HCT116 (cell line): ENCODE measurements around the gene NAB2. TPM values are rescaled to one million over a fixed set of nuclear protein-coding genes. Genes with fewer than 3 reads are reported as not detected.

ENCODE experiments used
- ATAC-seq: fragments of 200-7000 bp; cut with Tn5 transposase; 2 replicates; pipeline ENCODE4 v1.9.1; 2020; ENCODE audit warnings: mild to moderate bottlenecking, moderate library complexity
- BruUV-seq: library from RNA; stranded (reverse); fragments of 400-500 nt; replicated peaks from 2 replicates; lab custom pipeline; 2021; lab: Mats Ljungman, UMichigan
- CTCF ChIA-PET: fragments of 300-600 bp; sonication (Branson Sonifier 250); formaldehyde crosslinking; loops from one replicate; lab custom pipeline; 2021; ENCODE audit warnings: antibody characterized with exemption; lab: Charles Lee
- POLR2A ChIA-PET: fragments of 300-600, 350-600 bp; sonication (Branson Sonifier 250); formaldehyde crosslinking; loops from one replicate; lab custom pipeline; 2021; ENCODE audit warnings: antibody characterized with exemption; lab: Charles Lee
- RAD21 ChIA-PET, 2 experiments: fragments of 300-600 bp; sonication (Branson Sonifier 250); formaldehyde crosslinking; loops; one replicate each; lab custom pipeline; 2023; ENCODE audit warnings: low total read pairs in 2 of 2; ENCODE audit not compliant: uncharacterized antibody in 2 of 2, unreplicated experiment in 2 of 2, low non-redundant PET in 1 of 2; lab: Charles Lee
- DNase-seq: peaks from one replicate; pipeline ENCODE4 v3.0.0-alpha.2; 2010; ENCODE audit warnings: low read depth, low spot score
- H2AFZ ChIP-seq: fragments of 200-600 bp; shearing (Covaris generic), sonication (generic); 2 replicates; pipeline ENCODE4 v1.6.1; 2017; ENCODE audit warnings: low read depth, mixed run types, mixed read lengths, antibody characterized with exemption, low read length; ENCODE audit not compliant: poor library complexity, severe bottlenecking
- H3K27ac ChIP-seq: 2 replicates; pipeline ENCODE4 v1.5.1; 2012; ENCODE audit warnings: low read depth, low read length
- H3K27me3 ChIP-seq: fragments of 200-600 bp; sonication (generic); 2 replicates; pipeline ENCODE4 v1.6.1; 2016; ENCODE audit warnings: mixed run types, low read length, mixed read lengths; ENCODE audit not compliant: insufficient read depth
- H3K36me3 ChIP-seq, 2 experiments: fragments of 200-500 bp in 1 of 2; fragments of 200-600 bp in 1 of 2; sonication (Bioruptor generic) in 1 of 2; sonication (generic) in 1 of 2; 2 replicates each; pipeline versions ENCODE4 v1.5.1 to v1.6.1; 2014 to 2016; ENCODE audit warnings: low read length in 2 of 2, inconsistent platforms in 1 of 2, mixed read lengths in 1 of 2, mixed run types in 1 of 2; ENCODE audit not compliant: insufficient read depth in 2 of 2, control insufficient read depth in 1 of 2
- H3K4me1 ChIP-seq, 2 experiments: fragments of 200-600 bp in 1 of 2; sonication (generic) in 1 of 2; 2 replicates each; pipeline versions ENCODE4 v1.5.1 to v1.6.1; 2012 to 2017; ENCODE audit warnings: low read length in 2 of 2, inconsistent platforms in 1 of 2, mild to moderate bottlenecking in 1 of 2, mixed read lengths in 1 of 2, mixed run types in 1 of 2, moderate library complexity in 1 of 2; ENCODE audit not compliant: insufficient read depth in 2 of 2, control insufficient read depth in 1 of 2
- H3K4me2 ChIP-seq: fragments of 200-600 bp; sonication (generic); 2 replicates; pipeline ENCODE4 v1.6.1; 2017; ENCODE audit warnings: mixed run types, low read length, mixed read lengths
- H3K4me3 ChIP-seq, 2 experiments: fragments of 200-600 bp in 1 of 2; sonication (generic) in 1 of 2; replicated peaks in 1 of 2; 2 replicates each; pipeline ENCODE4 v1.5.1; 2011 to 2016; ENCODE audit warnings: low read length in 2 of 2, control low read depth in 1 of 2, low read depth in 1 of 2, mild to moderate bottlenecking in 1 of 2, mixed read lengths in 1 of 2, mixed run types in 1 of 2
- H3K79me2 ChIP-seq: fragments of 200-600 bp; sonication (generic); 2 replicates; pipeline ENCODE4 v1.6.1; 2017; ENCODE audit warnings: mild to moderate bottlenecking, mixed run types, low read length, moderate library complexity, mixed read lengths; ENCODE audit not compliant: insufficient read depth
- H3K9ac ChIP-seq: fragments of 200-600 bp; sonication (generic); 2 replicates; pipeline ENCODE4 v1.6.1; 2016; ENCODE audit warnings: low read length, mixed read lengths
- H3K9me2 ChIP-seq: fragments of 200-600 bp; sonication (generic), shearing (Covaris generic); 2 replicates; pipeline ENCODE4 v1.6.1; 2017; ENCODE audit warnings: mixed run types, mild to moderate bottlenecking, moderate library complexity; ENCODE audit not compliant: insufficient read depth
- H3K9me3 ChIP-seq, 2 experiments: fragments of 200-500 bp in 1 of 2; fragments of 200-600 bp in 1 of 2; sonication (Bioruptor generic) in 1 of 2; sonication (generic) in 1 of 2; 2 replicates each; pipeline ENCODE4 v1.6.1; 2014 to 2017; ENCODE audit warnings: low read length in 2 of 2, mixed read lengths in 2 of 2, inconsistent platforms in 1 of 2, low read depth in 1 of 2, mild to moderate bottlenecking in 1 of 2, mixed run types in 1 of 2, moderate library complexity in 1 of 2; ENCODE audit not compliant: control insufficient read depth in 1 of 2, insufficient read depth in 1 of 2
- H4K20me1 ChIP-seq: fragments of 200-600 bp; sonication (generic), shearing (Covaris generic); 2 replicates; pipeline ENCODE4 v1.6.1; 2017; ENCODE audit warnings: mixed run types, mild to moderate bottlenecking, moderate library complexity; ENCODE audit not compliant: insufficient read depth
- CEBPB ChIP-seq: IDR thresholded peaks from 2 replicates; pipeline ENCODE4 v1.6.1; 2012; ENCODE audit warnings: low read depth
- EGR1 ChIP-seq: IDR thresholded peaks from 2 replicates; pipeline ENCODE4 v1.6.1; 2012; ENCODE audit warnings: low read depth
- EZH2 ChIP-seq: fragments of 200-600 bp; sonication (generic); IDR thresholded peaks from 2 replicates; pipeline ENCODE4 v1.6.1; 2017; ENCODE audit warnings: antibody characterized with exemption, mixed run types
- FOSL1 ChIP-seq: IDR thresholded peaks from 2 replicates; pipeline ENCODE4 v1.6.1; 2012; ENCODE audit warnings: low read depth
- MAX ChIP-seq: IDR thresholded peaks from 2 replicates; pipeline ENCODE4 v1.6.1; 2012
- POLR2A ChIP-seq: IDR thresholded peaks from 2 replicates; pipeline ENCODE4 v1.7.0; 2011; ENCODE audit warnings: borderline replicate concordance; ENCODE audit not compliant: insufficient read depth, insufficient read length; ENCODE audit errors: extremely low read depth
- POLR2AphosphoS5 ChIP-seq: IDR thresholded peaks from 2 replicates; pipeline ENCODE4 v1.6.1; 2011; ENCODE audit warnings: mild to moderate bottlenecking, low read depth, low read length, moderate library complexity
- RAD21 ChIP-seq: IDR thresholded peaks from 2 replicates; pipeline ENCODE4 v1.6.1; 2012; ENCODE audit warnings: low read depth, mild to moderate bottlenecking
- SIN3A ChIP-seq: IDR thresholded peaks from 2 replicates; pipeline ENCODE4 v1.6.1; 2012; ENCODE audit warnings: low read depth
- TCF7L2 ChIP-seq: IDR thresholded peaks from 2 replicates; pipeline ENCODE4 v1.7.0; 2011; ENCODE audit warnings: borderline replicate concordance, inconsistent platforms; ENCODE audit not compliant: insufficient read depth, insufficient read length; ENCODE audit errors: extremely low read depth
- YY1 ChIP-seq: IDR thresholded peaks from 2 replicates; pipeline ENCODE4 v1.6.1; 2011; ENCODE audit warnings: low read length, low read depth, moderate library complexity, mild to moderate bottlenecking; ENCODE audit not compliant: insufficient replicate concordance; ENCODE audit errors: extremely low read depth
- ZNF274 ChIP-seq: fragments of 200-500 bp; sonication (Bioruptor generic); IDR thresholded peaks from 2 replicates; pipeline ENCODE4 v1.6.1; 2014; ENCODE audit warnings: mild to moderate bottlenecking, low read depth, low read length, inconsistent platforms
- intact Hi-C: fragments of 100-400 bp; cut with micrococcal nuclease; formaldehyde crosslinking; loops from 2 replicates; pipeline ENCODE4 v1.10.0; 2022
- total RNA-seq: library from RNA; stranded (reverse); gene quantifications from one replicate; pipeline ENCODE4 v1.2.1, GENCODE V29; 2021; ENCODE audit not compliant: unreplicated experiment

NAB2 gene
- total RNA-seq, 1 experiment from 2014 or later: 77.1 TPM

- TF ChIP-seq POLR2A (no peak), YY1 (no peak), MAX (no peak), SIN3A (no peak), CEBPB (no peak), RAD21 (no peak), TCF7L2 (no peak), ZNF274 (no peak), EZH2 (no peak), EGR1 (no peak)
- TF ChIP-seq, all 23 proteins: peak for 0
These were observed 46.2 kb upstream of the NAB2 start (continued) for GRCh38 chr12:57042695-57043094.

- Histone ChIP-seq H3K27me3 (peaks cover 20% of the 10 kb centered on the region; the same call in 1 of the 2 replicates), H3K27ac (no peak overlapping the region), H3K36me3 (no peaks in the 10 kb centered on the region), H3K4me2 (no peak overlapping the region), H2AFZ (no peak overlapping the region), H4K20me1 (no peaks in the 10 kb centered on the region), H3K9me3 (no peaks in the 10 kb centered on the region), H3K79me2 (no peaks in the 10 kb centered on the region), H3K9me2 (no peaks in the 10 kb centered on the region), H3K4me3 (no peak overlapping the region), H3K4me1 (peaks cover 4 to 20% of the 10 kb centered on the region in 2 experiments; a peak in 3 of 4 replicates), H3K9ac (no peak overlapping the region)
- CTCF ChIA-PET: no interaction called here
- ATAC-seq (no peak), DNase-seq (no peak)
- BruUV-seq: no TSS peak
- POLR2A ChIA-PET: no interaction called here
- intact Hi-C loops: no loop called here
- TF ChIP-seq POLR2AphosphoS5: no peak
- TF ChIP-seq FOSL1: no peak
- RAD21 ChIA-PET: no interaction called here
These were observed 44.4 kb upstream of the NAB2 start for GRCh38 chr12:57044468-57044867.
